Measurements from ENCODE around the gene ADAMTSL5. TPM values are rescaled to one million over a fixed set of nuclear protein-coding genes. Genes with fewer than 3 reads are reported as not detected.

ADAMTSL5 gene
- total and polyA plus RNA-seq, 2 of the 8 experiments (the other 6 are each of a cell fraction or from before 2014, with no cell fraction given): 0.82 to 0.99 TPM

GRCh38 chr19:1478934-1479707, 33.7 kb downstream of the ADAMTSL5 start, which contains the start of gene C19orf25:
C19orf25 (minus strand) TSS chr19:1479215; CDS start chr19:1478903, 312 bp downstream.
- H4K20me1 ChIP-seq (replicated peaks in 1 of 2; ENCODE audit: control insufficient read depth in 1 of 2, insufficient read depth in 2 of 2, low read length in 2 of 2): peaks cover 8 to 18% of the 10 kb centered on the region in 2 experiments
- H3K9ac ChIP-seq (replicated peaks in 1 of 4; ENCODE audit: extremely low read depth in 1 of 4, low read depth in 3 of 4, low read length in 3 of 4): peak within 1 kb of the TSS; percentile 55 to 81 (median 73)
- H2BK120ac ChIP-seq (replicated peaks; ENCODE audit: low read depth, low read length): no peak within 1 kb of the TSS
- H2BK20ac ChIP-seq (ENCODE audit: low read length): peak within 1 kb of the TSS; percentile 93; the same call in 1 of the 2 replicates
- H4K5ac ChIP-seq (ENCODE audit: insufficient read length, low read depth, low read length): peak within 1 kb of the TSS; percentile 97
- no peak for FAIRE-seq
- H2AK5ac ChIP-seq (ENCODE audit: low read depth, low read length): no peak within 1 kb of the TSS
- H3K14ac ChIP-seq (ENCODE audit: insufficient read length): no peak within 1 kb of the TSS
- H3K27ac ChIP-seq (ENCODE audit: low read depth, low read length): peak within 1 kb of the TSS; percentile 82; the same call in 1 of the 2 replicates
- H3K23ac ChIP-seq (ENCODE audit: insufficient read length): no peak within 1 kb of the TSS
- peak within 1 kb of the TSS; percentile 92 for H2BK12ac ChIP-seq (ENCODE audit: low read depth, low read length)
- no peak within 1 kb of the TSS for H3K4ac ChIP-seq (replicated peaks; ENCODE audit: insufficient read length, low read depth, low read length)
- H2BK5ac ChIP-seq (ENCODE audit: low read depth, low read length): peak within 1 kb of the TSS; percentile 95
- H4K8ac ChIP-seq (ENCODE audit: extremely low read depth, insufficient read depth, low read length): peak within 1 kb of the TSS; percentile 85
- H4K91ac ChIP-seq (replicated peaks; ENCODE audit: insufficient read length, low read length): peak within 1 kb of the TSS; percentile 75
- H3K36me3 ChIP-seq (ENCODE audit: control insufficient read depth in 2 of 4, insufficient read depth in 4 of 4, low read length in 3 of 4): peaks cover 0 to 3% (median 1%) of the 10 kb centered on the region in 4 experiments; a peak in 1 of 8 replicates
- peak within 1 kb of the TSS; percentile 99 for H3K18ac ChIP-seq (ENCODE audit: extremely low read depth, low read length)
- POLR2A ChIA-PET (ENCODE audit: partially characterized antibody): interaction anchor here (1.3 kb wide), 1 partner anchor 210 kb away, joined by 4 read pairs; the partner anchor contains the start of gene CIRBP
- H3K79me2 ChIP-seq (ENCODE audit: control insufficient read depth in 1 of 2, insufficient read depth in 2 of 2, low read length in 2 of 2): peaks cover 0 to 4% of the 10 kb centered on the region in 2 experiments; a peak in 1 of 4 replicates
- peak within 1 kb of the TSS; percentile 65 to 86 (median 76) for H3K4me3 ChIP-seq (ENCODE audit: extremely low read depth in 1 of 4, insufficient read depth in 2 of 4, low read depth in 3 of 4, low read length in 4 of 4)
- H3K79me1 ChIP-seq (ENCODE audit: low read depth, low read length): peaks cover 2% of the 10 kb centered on the region; the same call in 1 of the 2 replicates
- peak within 1 kb of the TSS; percentile 99; the same call in 1 of the 2 replicates for H2BK15ac ChIP-seq (ENCODE audit: low read length)
- H2AFZ ChIP-seq (ENCODE audit: low read length): peak within 1 kb of the TSS; percentile 93; the same call in 1 of the 2 replicates
- H3K4me1 ChIP-seq (replicated peaks in 1 of 4; ENCODE audit: control insufficient read depth in 3 of 4, insufficient read depth in 4 of 4, low read length in 3 of 4): no peaks in the 10 kb centered on the region; a peak in 3 of 7 replicates
- H3K27me3 ChIP-seq (replicated peaks in 1 of 4; ENCODE audit: control insufficient read depth in 3 of 4, extremely low read depth in 1 of 4, insufficient read depth in 3 of 4, low read length in 3 of 4): no peaks in the 10 kb centered on the region
- 2% methylated on average over 49 of the region's 71 CpGs; no CpG with 5 or more reads in 1 of the 2 experiments for WGBS, 2 experiments (ENCODE audit: extremely low coverage in 1 of 2, insufficient coverage in 1 of 2, insufficient read length in 1 of 2, insufficient replicate concordance in 2 of 2, low coverage in 1 of 2, low lambda C conversion rate in 2 of 2, missing lambda C conversion rate in 1 of 2)
- no peaks in the 10 kb centered on the region for H3K9me3 ChIP-seq (ENCODE audit: insufficient read depth in 2 of 2, low read depth in 1 of 2, low read length in 1 of 2)
- H3K23me2 ChIP-seq (ENCODE audit: low read depth, low read length): peaks cover 7% of the 10 kb centered on the region
- H3K56ac ChIP-seq (replicated peaks; ENCODE audit: insufficient read length, low read depth, low read length): peak within 1 kb of the TSS; percentile 92
- CTCF ChIA-PET (ENCODE audit: partially characterized antibody): no interaction called here
- H3K4me2 ChIP-seq (ENCODE audit: insufficient read depth in 1 of 2, low read depth in 2 of 2, low read length in 2 of 2): peak within 1 kb of the TSS; percentile 49 to 92
- peak; percentile 80 to 92 for DNase-seq (ENCODE audit: low read depth in 1 of 2, low spot score in 2 of 2)
- TF ChIP-seq JUND (IDR thresholded peaks at IDR 0.05; ENCODE audit: low read length): no peak
- TF ChIP-seq PHF8 (conservative IDR thresholded peaks at IDR 0.05; ENCODE audit: low read depth, low read length): peak; percentile 72
- no peak for TF ChIP-seq FOSL1 (IDR thresholded peaks at IDR 0.05; ENCODE audit: insufficient read depth, low read depth, low read length)
- TF ChIP-seq EZH2 (IDR thresholded peaks at IDR 0.05; ENCODE audit: low read depth, low read length, severe bottlenecking): no peak
- no peak for TF ChIP-seq TEAD4 (IDR thresholded peaks at IDR 0.05; ENCODE audit: low read depth, low read length)
- no peak for TF ChIP-seq SP2 (IDR thresholded peaks at IDR 0.05; ENCODE audit: low read length)
- no peak for TF ChIP-seq CBX8 (IDR thresholded peaks at IDR 0.05; ENCODE audit: borderline replicate concordance, low read depth, low read length)
- peak in 1 of 2 experiments; percentile 62; a peak in 1 of 3 replicates for TF ChIP-seq POLR2A (IDR thresholded peaks at IDR 0.05; ENCODE audit: control extremely low read depth in 1 of 2, low read depth in 2 of 2, low read length in 2 of 2)
- TF ChIP-seq HDAC2 (IDR thresholded peaks at IDR 0.05; ENCODE audit: borderline replicate concordance in 1 of 2, low read depth in 2 of 2, low read length in 2 of 2): 0 out of 4 replicates have a peak, but pooled peaks of 1 of the 2 experiments have one; percentile 7
- TF ChIP-seq NRF1 (IDR thresholded peaks at IDR 0.05; ENCODE audit: low read depth, low read length): no peak
- 0 out of 2 replicates have a peak, but pooled peaks have one; percentile 10 for TF ChIP-seq TBP (IDR thresholded peaks at IDR 0.05; ENCODE audit: low read depth, low read length)
- TF ChIP-seq POU5F1 (IDR thresholded peaks at IDR 0.05; ENCODE audit: low read depth, low read length): no peak
